K562 (cell line): ENCODE results near the gene IRGQ. TPM values are rescaled to one million over a fixed set of nuclear protein-coding genes. Genes with fewer than 3 reads are reported as not detected.
A peak's percentile ranks its signal among the peaks of the same experiment; 100 is the strongest.

Experiments
- ATAC-seq: fragments of 200-7000 bp; cut with Tn5 transposase; 3 replicates; pipeline ENCODE4 v1.9.1; 2020; ENCODE audit warnings: moderate library complexity
- BruUV-seq: library from RNA; stranded (reverse); fragments of 400-500 nt; replicated peaks from 2 replicates; lab custom pipeline; 2021; lab: Mats Ljungman, UMichigan
- CTCF ChIA-PET: fragments of 300-600 bp; formaldehyde crosslinking; extraction: SDS; loops from one replicate; lab custom pipeline; 2021; ENCODE audit warnings: low intra/inter-chr PET ratio; lab: Yijun Ruan, JAX
- POLR2A ChIA-PET: fragments of 300-600, 350-650 bp; sonication (Branson Sonifier 250); formaldehyde crosslinking; extraction: SDS; loops from one replicate; lab custom pipeline; 2021; ENCODE audit warnings: antibody characterized with exemption, inconsistent platforms; lab: Yijun Ruan, JAX
- DNase-seq, 4 experiments: peaks; one replicate each; pipeline versions ENCODE4 v3.0.0 to v3.0.0-alpha.2; 2011 to 2018; ENCODE audit warnings: low spot score in 3 of 4, mixed read lengths in 3 of 4; ENCODE audit errors: extremely low read depth in 1 of 4
- FAIRE-seq: peaks from 2 replicates; lab custom pipeline; 2011; peaks lifted over from hg19 to GRCh38; lab: Jason Lieb, UNC
- H2AFZ ChIP-seq: 2 replicates; pipeline ENCODE4 v1.6.0; 2011; ENCODE audit warnings: low read depth, low read length, control low read depth, inconsistent platforms
- H3K27ac ChIP-seq: fragments of 200-600 bp; 3 replicates; pipeline ENCODE4 v1.8.0; 2011; ENCODE audit warnings: low read depth, mild to moderate bottlenecking, control low read depth, inconsistent platforms, low read length, moderate library complexity, mixed read lengths; ENCODE audit errors: extremely low read depth
- H3K27me3 ChIP-seq, 2 experiments: fragments of 300-600 bp in 1 of 2; 2 replicates in 1 of 2; 3 replicates in 1 of 2; pipeline versions ENCODE4 v1.6.0 to v1.8.0; 2011; ENCODE audit warnings: inconsistent platforms in 2 of 2, low read length in 2 of 2, mild to moderate bottlenecking in 1 of 2, mixed read lengths in 1 of 2, moderate library complexity in 1 of 2; ENCODE audit not compliant: control insufficient read depth in 2 of 2, insufficient read depth in 2 of 2
- H3K36me3 ChIP-seq: fragments of 300-600 bp; 3 replicates; pipeline ENCODE4 v1.8.0; 2011; ENCODE audit warnings: mild to moderate bottlenecking, low read length, inconsistent platforms; ENCODE audit not compliant: control insufficient read depth, insufficient read depth
- H3K4me1 ChIP-seq, 2 experiments: fragments of 200-600 bp in 1 of 2; replicated peaks in 1 of 2; 2 replicates in 1 of 2; 3 replicates in 1 of 2; pipeline versions ENCODE4 v1.5.1 to v1.8.0; 2011; ENCODE audit warnings: inconsistent platforms in 2 of 2, low read length in 2 of 2, mild to moderate bottlenecking in 1 of 2, mixed read lengths in 1 of 2, moderate library complexity in 1 of 2; ENCODE audit not compliant: control insufficient read depth in 2 of 2, insufficient read depth in 2 of 2
- H3K4me2 ChIP-seq: 2 replicates; pipeline ENCODE4 v1.6.1; 2011; ENCODE audit warnings: low read length, control low read depth, inconsistent platforms, mixed read lengths; ENCODE audit not compliant: insufficient read depth
- H3K4me3 ChIP-seq: fragments of 200-600 bp; sonication (generic), shearing (Covaris generic); 2 replicates; pipeline ENCODE4 v1.5.1; 2016; ENCODE audit warnings: control low read depth, inconsistent platforms
- H3K79me2 ChIP-seq: fragments of 200-600 bp; 3 replicates; pipeline ENCODE4 v1.8.0; 2011; ENCODE audit warnings: low read length, inconsistent platforms; ENCODE audit not compliant: control insufficient read depth, insufficient read depth
- H3K9ac ChIP-seq, 2 experiments: 2 replicates each; pipeline versions ENCODE4 v1.6.0 to v1.6.1; 2011; ENCODE audit warnings: low read depth in 2 of 2, low read length in 2 of 2, control low read depth in 1 of 2, inconsistent platforms in 1 of 2, mild to moderate bottlenecking in 1 of 2, mixed read lengths in 1 of 2; ENCODE audit not compliant: insufficient read depth in 1 of 2
- H3K9me1 ChIP-seq: one replicate; pipeline ENCODE4 v1.6.0; 2011; ENCODE audit warnings: inconsistent platforms, mild to moderate bottlenecking, low read length, moderate library complexity; ENCODE audit not compliant: control insufficient read depth, insufficient read depth
- H3K9me3 ChIP-seq: replicated peaks from 2 replicates; pipeline ENCODE4 v1.5.1; 2011; ENCODE audit warnings: low read depth, low read length, inconsistent platforms; ENCODE audit not compliant: control insufficient read depth, insufficient read depth
- H4K20me1 ChIP-seq: replicated peaks from 2 replicates; pipeline ENCODE4 v1.6.1; 2011; ENCODE audit warnings: low read length, inconsistent platforms, mixed read lengths; ENCODE audit not compliant: control insufficient read depth, insufficient read depth
- FOXK1 ChIP-seq: sonication (generic); formaldehyde crosslinking; IDR thresholded peaks from 2 replicates; pipeline ENCODE4 v1.8.0; 2022; ENCODE audit warnings: missing genetic modification reagents, mild to moderate bottlenecking, borderline replicate concordance
- HDGF ChIP-seq: fragments of 450-650 bp; IDR thresholded peaks from 2 replicates; pipeline ENCODE4 v1.6.1; 2016
- MAFK ChIP-seq: IDR thresholded peaks from 2 replicates; pipeline ENCODE4 v1.6.1; 2011; ENCODE audit warnings: low read length, improper control_type of control experiment
- TAF1 ChIP-seq: IDR thresholded peaks from 2 replicates; pipeline ENCODE4 v1.6.1; 2011; ENCODE audit warnings: mild to moderate bottlenecking, low read length, moderate library complexity; ENCODE audit not compliant: insufficient read depth, control insufficient read depth, severe bottlenecking; ENCODE audit errors: extremely low read depth
- TCF3 ChIP-seq: sonication (generic); formaldehyde crosslinking; IDR thresholded peaks from 2 replicates; pipeline ENCODE4 v1.4.0; 2020; ENCODE audit warnings: mild to moderate bottlenecking, missing genetic modification reagents
- WGBS: fragments of 100-300 bp; shearing (Covaris generic); methylation state at CpG from one replicate; pipeline ENCODE4 v1.1.6; 2016; ENCODE audit warnings: low coverage, mixed read lengths; ENCODE audit not compliant: insufficient coverage; ENCODE audit errors: missing lambda C conversion rate; 5-methylcytosine and 5-hydroxymethylcytosine counted together
- in situ Hi-C: fragments of 300-500 bp; cut with MboI; formaldehyde crosslinking; loops from 4 replicates; pipeline ENCODE4 v1.15.0; 2018; ENCODE audit warnings: inconsistent platforms, mixed read lengths
- intact Hi-C: fragments of 100-400 bp; cut with micrococcal nuclease; formaldehyde crosslinking; loops from 2 replicates; pipeline ENCODE4 v1.14.2; 2022
- polyA plus RNA-seq, 8 experiments: library from polyadenylated mRNA; depleted of rRNA in 4 of 8; stranded (reverse) in 5 of 8; unstranded in 3 of 8; fragments of >200 nt; fragmentation: Nextera tagmentation in 2 of 8; fragmentation: Illumina TruSeq in 1 of 8; extraction: Ambion mirVana in 2 of 8; extraction: Trizol in 1 of 8; gene quantifications; 2 replicates each; pipeline versions ENCODE4 v1.2.1 to v1.2.3, GENCODE V29; 2011 to 2014; ENCODE audit warnings: inconsistent platforms in 1 of 8, missing spikeins in 1 of 8
- total RNA-seq, 7 experiments: library from RNA; depleted of rRNA in 6 of 7; stranded (reverse); fragments of >200 nt in 6 of 7; fragmentation: Illumina TruSeq in 2 of 7; extraction: Trizol in 2 of 7; gene quantifications; 2 replicates each; pipeline versions ENCODE4 v1.2.1 to v1.2.3, GENCODE V29; 2011 to 2021; ENCODE audit warnings: low replicate concordance in 1 of 7
- TF ChIP-seq, protein P1 (sequence below), 2 experiments: fragments of 150-350 bp in 1 of 2; IDR thresholded peaks; 2 replicates each; pipeline ENCODE4 v1.6.1; 2012 to 2016; ENCODE audit warnings: low read depth in 2 of 2, low read length in 2 of 2, mild to moderate bottlenecking in 1 of 2, moderate library complexity in 1 of 2
- TF ChIP-seq, protein P2 (sequence below), 2 experiments: IDR thresholded peaks in 1 of 2; conservative IDR thresholded peaks in 1 of 2; 2 replicates each; pipeline ENCODE4 v1.6.1; 2016; ENCODE audit warnings: low read depth in 2 of 2, mild to moderate bottlenecking in 1 of 2, missing compliant biosample characterization in 1 of 2, missing genetic modification characterization in 1 of 2, moderate library complexity in 1 of 2
- TF ChIP-seq, protein P3 (sequence below): sonication (generic); formaldehyde crosslinking; IDR thresholded peaks from 2 replicates; pipeline ENCODE4 v1.8.1; 2022; ENCODE audit warnings: missing genetic modification reagents

Gene IRGQ
- total and polyA plus RNA-seq, 9 of the 15 experiments (the other 6 are each of a cell fraction or from before 2014, with no cell fraction given) = 3.5 to 19.2 (median 7.9) TPM

DNA sequence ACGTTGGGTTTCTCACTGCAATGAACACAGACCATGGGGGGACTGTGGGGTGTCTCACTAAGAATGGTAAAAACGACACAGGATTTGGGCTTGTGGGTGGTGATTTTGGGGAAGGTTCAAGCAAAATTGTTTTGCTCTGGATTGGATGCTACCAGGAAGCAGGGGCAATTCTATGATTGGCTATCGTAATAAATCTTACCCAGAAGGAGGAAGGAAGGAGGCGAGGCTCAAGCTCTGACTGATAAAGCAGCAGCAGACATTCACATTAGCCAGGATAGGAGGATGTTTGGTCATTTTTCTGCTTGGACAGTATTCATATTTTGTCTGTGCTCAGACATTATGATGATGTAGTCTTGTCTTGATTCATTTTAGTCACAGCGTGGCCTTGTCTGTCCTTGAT, 1.9 kb upstream of the IRGQ start:
- ChIA-PET CTCF (no interaction called here), POLR2A (interaction anchor here (5.6 kb wide), 1 partner anchor 11 kb away, joined by 60 read pairs; the partner anchor contains the start of gene SRRM5)
- Histone ChIP-seq H3K4me2 (peak overlapping the region; percentile 97), H3K4me1 (peaks cover 15 to 39% of the 10 kb centered on the region in 2 experiments; a peak in 4 of 5 replicates), H3K27me3 (no peaks in the 10 kb centered on the region), H3K4me3 (peak overlapping the region; percentile 76), H3K9ac (peak overlapping the region in 1 of 2 experiments; percentile 97; a peak in 2 of 4 replicates), H3K36me3 (peaks cover 44% of the 10 kb centered on the region; the same call in 2 of the 3 replicates), H3K27ac (peak overlapping the region; percentile 99; the same call in 2 of the 3 replicates), H4K20me1 (no peaks in the 10 kb centered on the region), H3K9me1 (no peaks in the 10 kb centered on the region), H2AFZ (no peak overlapping the region), H3K9me3 (no peaks in the 10 kb centered on the region), H3K79me2 (peaks cover 41% of the 10 kb centered on the region)
- intact Hi-C loops = loop anchor here (2.0 kb wide), 1 partner anchor 55 kb away; no protein-coding TSS in a partner anchor
- in situ Hi-C loops = no loop called here
- DNase-seq (no peak), ATAC-seq (no peak), FAIRE-seq (no peak)
- TF ChIP-seq, protein P1, sequence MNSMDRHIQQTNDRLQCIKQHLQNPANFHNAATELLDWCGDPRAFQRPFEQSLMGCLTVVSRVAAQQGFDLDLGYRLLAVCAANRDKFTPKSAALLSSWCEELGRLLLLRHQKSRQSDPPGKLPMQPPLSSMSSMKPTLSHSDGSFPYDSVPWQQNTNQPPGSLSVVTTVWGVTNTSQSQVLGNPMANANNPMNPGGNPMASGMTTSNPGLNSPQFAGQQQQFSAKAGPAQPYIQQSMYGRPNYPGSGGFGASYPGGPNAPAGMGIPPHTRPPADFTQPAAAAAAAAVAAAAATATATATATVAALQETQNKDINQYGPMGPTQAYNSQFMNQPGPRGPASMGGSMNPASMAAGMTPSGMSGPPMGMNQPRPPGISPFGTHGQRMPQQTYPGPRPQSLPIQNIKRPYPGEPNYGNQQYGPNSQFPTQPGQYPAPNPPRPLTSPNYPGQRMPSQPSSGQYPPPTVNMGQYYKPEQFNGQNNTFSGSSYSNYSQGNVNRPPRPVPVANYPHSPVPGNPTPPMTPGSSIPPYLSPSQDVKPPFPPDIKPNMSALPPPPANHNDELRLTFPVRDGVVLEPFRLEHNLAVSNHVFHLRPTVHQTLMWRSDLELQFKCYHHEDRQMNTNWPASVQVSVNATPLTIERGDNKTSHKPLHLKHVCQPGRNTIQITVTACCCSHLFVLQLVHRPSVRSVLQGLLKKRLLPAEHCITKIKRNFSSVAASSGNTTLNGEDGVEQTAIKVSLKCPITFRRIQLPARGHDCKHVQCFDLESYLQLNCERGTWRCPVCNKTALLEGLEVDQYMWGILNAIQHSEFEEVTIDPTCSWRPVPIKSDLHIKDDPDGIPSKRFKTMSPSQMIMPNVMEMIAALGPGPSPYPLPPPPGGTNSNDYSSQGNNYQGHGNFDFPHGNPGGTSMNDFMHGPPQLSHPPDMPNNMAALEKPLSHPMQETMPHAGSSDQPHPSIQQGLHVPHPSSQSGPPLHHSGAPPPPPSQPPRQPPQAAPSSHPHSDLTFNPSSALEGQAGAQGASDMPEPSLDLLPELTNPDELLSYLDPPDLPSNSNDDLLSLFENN (IDR thresholded peaks at IDR 0.05; ENCODE audit: low read depth in 2 of 2, low read length in 2 of 2) = no peak
- TF ChIP-seq, protein P2, sequence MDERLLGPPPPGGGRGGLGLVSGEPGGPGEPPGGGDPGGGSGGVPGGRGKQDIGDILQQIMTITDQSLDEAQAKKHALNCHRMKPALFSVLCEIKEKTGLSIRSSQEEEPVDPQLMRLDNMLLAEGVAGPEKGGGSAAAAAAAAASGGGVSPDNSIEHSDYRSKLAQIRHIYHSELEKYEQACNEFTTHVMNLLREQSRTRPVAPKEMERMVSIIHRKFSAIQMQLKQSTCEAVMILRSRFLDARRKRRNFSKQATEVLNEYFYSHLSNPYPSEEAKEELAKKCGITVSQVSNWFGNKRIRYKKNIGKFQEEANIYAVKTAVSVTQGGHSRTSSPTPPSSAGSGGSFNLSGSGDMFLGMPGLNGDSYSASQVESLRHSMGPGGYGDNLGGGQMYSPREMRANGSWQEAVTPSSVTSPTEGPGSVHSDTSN (CRISPR knock-in tag; IDR thresholded peaks at IDR 0.05; ENCODE audit: low read depth) = no peak
- TF ChIP-seq, protein P2 (tag; conservative IDR thresholded peaks at IDR 0.05; ENCODE audit: low read depth) = 0 out of 2 replicates have a peak, but pooled peaks have one; percentile 8
- TF ChIP-seq FOXK1 (CRISPR knock-in tag) = no peak
- TF ChIP-seq HDGF = no peak
- TF ChIP-seq MAFK = no peak
- TF ChIP-seq, protein P3, sequence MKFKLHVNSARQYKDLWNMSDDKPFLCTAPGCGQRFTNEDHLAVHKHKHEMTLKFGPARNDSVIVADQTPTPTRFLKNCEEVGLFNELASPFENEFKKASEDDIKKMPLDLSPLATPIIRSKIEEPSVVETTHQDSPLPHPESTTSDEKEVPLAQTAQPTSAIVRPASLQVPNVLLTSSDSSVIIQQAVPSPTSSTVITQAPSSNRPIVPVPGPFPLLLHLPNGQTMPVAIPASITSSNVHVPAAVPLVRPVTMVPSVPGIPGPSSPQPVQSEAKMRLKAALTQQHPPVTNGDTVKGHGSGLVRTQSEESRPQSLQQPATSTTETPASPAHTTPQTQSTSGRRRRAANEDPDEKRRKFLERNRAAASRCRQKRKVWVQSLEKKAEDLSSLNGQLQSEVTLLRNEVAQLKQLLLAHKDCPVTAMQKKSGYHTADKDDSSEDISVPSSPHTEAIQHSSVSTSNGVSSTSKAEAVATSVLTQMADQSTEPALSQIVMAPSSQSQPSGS = no peak
- no peak for TF ChIP-seq TAF1
- no peak for TF ChIP-seq TCF3 (CRISPR knock-in tag)
- 29% methylated on average over 5 of the region's 5 CpGs for WGBS
- no TSS peak for BruUV-seq
